Activated CD4-positive, alpha-beta T cell treated with anti-CD3 and anti-CD28 coated beads, Interleukin-2, amount 10 ng/mL, durations not matched to agents 7 days and 5 days (primary cell): ENCODE measurements around the gene EFCAB14. TPM values are rescaled to one million over a fixed set of nuclear protein-coding genes. Genes with fewer than 3 reads are reported as not detected.
A peak's percentile ranks its signal among the peaks of the same experiment; 100 is the strongest.
"Not testable (repeated sequence)": the region's sequence is repeated elsewhere in the genome, so short reads cannot be mapped to it uniquely, and the experiment has no call there.

Experiments used
- CTCF ChIA-PET: fragments of 350-600 bp; sonication (Branson Sonifier 250); formaldehyde crosslinking; loops from one replicate; lab custom pipeline; 2021; ENCODE audit warnings: antibody characterized with exemption; lab: Charles Lee
- POLR2A ChIA-PET: fragments of 350-600 bp; sonication (Branson Sonifier 250); formaldehyde crosslinking; loops from one replicate; lab custom pipeline; 2021; ENCODE audit warnings: antibody characterized with exemption; lab: Charles Lee
- DNase-seq: peaks from one replicate; pipeline ENCODE4 v3.0.0-alpha.2; 2020
- H3K27ac Mint-ChIP-seq: one replicate; pipeline ENCODE4 v1.8.0; 2021; ENCODE audit warnings: mild to moderate bottlenecking, moderate library complexity, mixed read lengths
- H3K27me3 Mint-ChIP-seq: one replicate; pipeline ENCODE4 v1.8.0; 2021; ENCODE audit warnings: mixed read lengths
- H3K36me3 Mint-ChIP-seq: one replicate; pipeline ENCODE4 v1.8.0; 2021; ENCODE audit warnings: low read depth, mixed read lengths
- H3K4me1 Mint-ChIP-seq: one replicate; pipeline ENCODE4 v1.8.0; 2021; ENCODE audit warnings: mixed read lengths
- H3K4me3 Mint-ChIP-seq: one replicate; pipeline ENCODE4 v1.8.0; 2021; ENCODE audit warnings: mild to moderate bottlenecking, moderate library complexity, mixed read lengths
- H3K9me3 Mint-ChIP-seq: one replicate; pipeline ENCODE4 v1.8.0; 2021; ENCODE audit warnings: mixed read lengths
- total RNA-seq, 2 experiments: library from RNA; stranded (reverse); gene quantifications; one replicate each; pipeline ENCODE4 v1.2.3, GENCODE V29; 2021

Gene EFCAB14
- total RNA-seq, 2 experiments from 2014 or later: 88.1 to 103 TPM

- no peaks in the 10 kb centered on the region for H3K9me3 Mint-ChIP-seq
- POLR2A ChIA-PET: no interaction called here
- peaks cover 15% of the 10 kb centered on the region for H3K27me3 Mint-ChIP-seq
- CTCF ChIA-PET: no interaction called here
- no peak overlapping the region for H3K4me3 Mint-ChIP-seq
- DNase-seq: no peak
- no peak overlapping the region for H3K27ac Mint-ChIP-seq
- no peaks in the 10 kb centered on the region for H3K4me1 Mint-ChIP-seq
- H3K36me3 Mint-ChIP-seq: no peaks in the 10 kb centered on the region
Measured at GRCh38 chr1:46749921-46750404, 31.0 kb upstream of the EFCAB14 start.

GRCh38 chr1:46749404-46749803 is 30.5 kb upstream of the EFCAB14 start:
- no peak overlapping the region for H3K27ac Mint-ChIP-seq
- peaks cover 15% of the 10 kb centered on the region for H3K27me3 Mint-ChIP-seq
- no peaks in the 10 kb centered on the region for H3K9me3 Mint-ChIP-seq
- CTCF ChIA-PET: no interaction called here
- H3K4me3 Mint-ChIP-seq: no peak overlapping the region
- no peak for DNase-seq
- H3K36me3 Mint-ChIP-seq: no peaks in the 10 kb centered on the region
- no peaks in the 10 kb centered on the region for H3K4me1 Mint-ChIP-seq
- POLR2A ChIA-PET: interaction anchor here (0.6 kb wide), 1 partner anchor 207 kb away, joined by 3 read pairs; no protein-coding TSS in a partner anchor

GRCh38 chr1:46747683-46748288 is 28.9 kb upstream of the EFCAB14 start:
- Mint-ChIP-seq H3K27ac (peak overlapping the region; percentile 22), H3K36me3 (no peaks in the 10 kb centered on the region), H3K4me1 (no peaks in the 10 kb centered on the region), H3K9me3 (no peaks in the 10 kb centered on the region), H3K27me3 (peaks cover 23% of the 10 kb centered on the region), H3K4me3 (no peak overlapping the region)
- DNase-seq: no peak
- ChIA-PET CTCF (interaction anchor here (1.2 kb wide), 1 partner anchor 10 kb away, joined by 3 read pairs; no protein-coding TSS in a partner anchor), POLR2A (no interaction called here)

- CTCF ChIA-PET: no interaction called here
- no peaks in the 10 kb centered on the region for H3K9me3 Mint-ChIP-seq
- no peaks in the 10 kb centered on the region for H3K4me1 Mint-ChIP-seq
- no peaks in the 10 kb centered on the region for H3K36me3 Mint-ChIP-seq
- H3K4me3 Mint-ChIP-seq: no peak overlapping the region
- POLR2A ChIA-PET: no interaction called here
- no peak overlapping the region for H3K27ac Mint-ChIP-seq
- no peak for DNase-seq
- peaks cover 23% of the 10 kb centered on the region for H3K27me3 Mint-ChIP-seq
Measured at GRCh38 chr1:46742069-46742468, 23.2 kb upstream of the EFCAB14 start.

GRCh38 chr1:46735708-46736324 is 16.9 kb upstream of the EFCAB14 start:
- ChIA-PET POLR2A (no interaction called here), CTCF (interaction anchor here (1.1 kb wide), 1 partner anchor 11 kb away, joined by 4 read pairs; no protein-coding TSS in a partner anchor)
- H3K4me3 Mint-ChIP-seq: no peak overlapping the region
- no peaks in the 10 kb centered on the region for H3K36me3 Mint-ChIP-seq
- no peaks in the 10 kb centered on the region for H3K4me1 Mint-ChIP-seq
- peak; percentile 54 for DNase-seq
- H3K27ac Mint-ChIP-seq: no peak overlapping the region
- peaks cover 3% of the 10 kb centered on the region for H3K9me3 Mint-ChIP-seq
- H3K27me3 Mint-ChIP-seq: peaks cover 21% of the 10 kb centered on the region

GRCh38 chr1:46728327-46728873 is 9.5 kb upstream of the EFCAB14 start:
- peaks cover 54% of the 10 kb centered on the region for H3K27me3 Mint-ChIP-seq
- H3K36me3 Mint-ChIP-seq, DNase-seq, H3K4me3 Mint-ChIP-seq, CTCF ChIA-PET, POLR2A ChIA-PET, H3K9me3 Mint-ChIP-seq, H3K4me1 Mint-ChIP-seq, H3K27ac Mint-ChIP-seq: not testable (repeated sequence)

GRCh38 chr1:46725736-46726108 is 6.8 kb upstream of the EFCAB14 start:
- Mint-ChIP-seq H3K4me3 (no peak overlapping the region), H3K27me3 (peaks cover 36% of the 10 kb centered on the region), H3K4me1 (peaks cover under 1% of the 10 kb centered on the region), H3K36me3 (no peaks in the 10 kb centered on the region), H3K27ac (no peak overlapping the region), H3K9me3 (peaks cover under 1% of the 10 kb centered on the region)
- no peak for DNase-seq
- ChIA-PET POLR2A (no interaction called here), CTCF (interaction anchor here (0.9 to 1.5 kb wide), 7 partner anchors 13 to 279 kb away, joined by 3 to 7 read pairs (median 3); partner anchors contain the start of genes MKNK1 and MOB3C)

GRCh38 chr1:46724991-46725735 is 6.2 kb upstream of the EFCAB14 start:
- peaks cover 4% of the 10 kb centered on the region for H3K4me1 Mint-ChIP-seq
- no peaks in the 10 kb centered on the region for H3K9me3 Mint-ChIP-seq
- H3K4me3 Mint-ChIP-seq: no peak overlapping the region
- H3K27me3 Mint-ChIP-seq: peaks cover 31% of the 10 kb centered on the region
- DNase-seq: peak; percentile 81
- H3K27ac Mint-ChIP-seq: no peak overlapping the region
- ChIA-PET CTCF (interaction anchor here (0.7 to 1.5 kb wide), 15 partner anchors 9 to 278 kb away, joined by 3 to 7 read pairs (median 3); partner anchors contain the start of genes ATPAF1, MKNK1 and MOB3C), POLR2A (no interaction called here)
- H3K36me3 Mint-ChIP-seq: no peaks in the 10 kb centered on the region

GRCh38 chr1:46723901-46724300 is 5.0 kb upstream of the EFCAB14 start:
- POLR2A ChIA-PET: no interaction called here
- H3K27me3 Mint-ChIP-seq: peaks cover 22% of the 10 kb centered on the region
- H3K4me3 Mint-ChIP-seq: no peak overlapping the region
- H3K4me1 Mint-ChIP-seq: peaks cover 12% of the 10 kb centered on the region
- no peaks in the 10 kb centered on the region for H3K9me3 Mint-ChIP-seq
- CTCF ChIA-PET: interaction anchor here (1.2 to 1.4 kb wide), 3 partner anchors 8 to 75 kb away, joined by 4 to 7 read pairs (median 4); no protein-coding TSS in a partner anchor
- H3K27ac Mint-ChIP-seq: no peak overlapping the region
- DNase-seq: no peak
- H3K36me3 Mint-ChIP-seq: no peaks in the 10 kb centered on the region

GRCh38 chr1:46721686-46722205 is 2.8 kb upstream of the EFCAB14 start:
- no peaks in the 10 kb centered on the region for H3K9me3 Mint-ChIP-seq
- H3K36me3 Mint-ChIP-seq: peaks cover 15% of the 10 kb centered on the region
- ChIA-PET CTCF (interaction anchor here (1.0 to 1.2 kb wide), 2 partner anchors 11 to 104 kb away, joined by 3 to 5 read pairs; no protein-coding TSS in a partner anchor), POLR2A (no interaction called here)
- no peak overlapping the region for H3K27ac Mint-ChIP-seq
- H3K4me3 Mint-ChIP-seq: no peak overlapping the region
- DNase-seq: no peak
- H3K4me1 Mint-ChIP-seq: peaks cover 28% of the 10 kb centered on the region
- peaks cover 12% of the 10 kb centered on the region for H3K27me3 Mint-ChIP-seq

GRCh38 chr1:46721204-46721603 is 2.3 kb upstream of the EFCAB14 start:
- Mint-ChIP-seq H3K27ac (no peak overlapping the region), H3K4me3 (no peak overlapping the region), H3K4me1 (peaks cover 33% of the 10 kb centered on the region), H3K36me3 (peaks cover 19% of the 10 kb centered on the region), H3K27me3 (peaks cover 8% of the 10 kb centered on the region), H3K9me3 (no peaks in the 10 kb centered on the region)
- ChIA-PET POLR2A (no interaction called here), CTCF (interaction anchor here (1.0 to 1.2 kb wide), 2 partner anchors 11 to 104 kb away, joined by 3 to 5 read pairs; no protein-coding TSS in a partner anchor)
- no peak for DNase-seq

GRCh38 chr1:46720319-46720718 is 1.4 kb upstream of the EFCAB14 start:
- not testable (repeated sequence) for H3K27me3 Mint-ChIP-seq, DNase-seq, H3K9me3 Mint-ChIP-seq, H3K4me3 Mint-ChIP-seq, H3K27ac Mint-ChIP-seq
- Mint-ChIP-seq H3K36me3 (peaks cover 25% of the 10 kb centered on the region), H3K4me1 (peaks cover 37% of the 10 kb centered on the region)
- ChIA-PET POLR2A (interaction anchor here (0.7 kb wide), 1 partner anchor 49 kb away, joined by 3 read pairs; no protein-coding TSS in a partner anchor), CTCF (interaction anchor here (0.6 to 1.2 kb wide), 2 partner anchors 103 to 116 kb away, joined by 3 to 5 read pairs; partner anchors contain the start of gene MKNK1)
